ENCODE data around the gene MRPL36. TPM values are rescaled to one million over a fixed set of nuclear protein-coding genes. Genes with fewer than 3 reads are reported as not detected.

Gene MRPL36
- total RNA-seq, 1 experiment from 2014 or later: 145 TPM

GRCh38 chr5:1795931-1796330 is 3.7 kb downstream of the MRPL36 start:
- H3K79me2 ChIP-seq (ENCODE audit: low read depth): peaks cover 34% of the 10 kb centered on the region
- POLR2A ChIA-PET (ENCODE audit: unreplicated experiment): no interaction called here
- BruUV-seq (replicated peaks): no TSS peak
- DNase-seq: no peak
- no peak overlapping the region for H3K27ac ChIP-seq
- peaks cover 6% of the 10 kb centered on the region for H3K4me1 ChIP-seq (replicated peaks; ENCODE audit: insufficient read depth)
- peaks cover 15% of the 10 kb centered on the region; the same call in 1 of the 2 replicates for H3F3A ChIP-seq (ENCODE audit: insufficient read depth, low read depth)
- H3K27me3 ChIP-seq (ENCODE audit: insufficient read depth, low read depth): no peaks in the 10 kb centered on the region
- no peaks in the 10 kb centered on the region for H3K9me3 ChIP-seq (ENCODE audit: insufficient read depth, low read depth)
- H3K4me3 ChIP-seq: no peak overlapping the region
- H4K20me1 ChIP-seq (ENCODE audit: insufficient read depth): peaks cover 6% of the 10 kb centered on the region; the same call in 1 of the 2 replicates
- H3K4me2 ChIP-seq: no peak overlapping the region
- peaks cover 15% of the 10 kb centered on the region for H3K36me3 ChIP-seq (ENCODE audit: low read depth)
- TF ChIP-seq EZH2 (IDR thresholded peaks at IDR 0.05; ENCODE audit: low read depth) (no peak), CTCF (conservative IDR thresholded peaks at IDR 0.05) (no peak)
- no peaks in the 10 kb centered on the region for H3K9me2 ChIP-seq (ENCODE audit: insufficient read depth)
- intact Hi-C loops (cut with micrococcal nuclease; ENCODE audit: unreplicated experiment): no loop called here
- H2AFZ ChIP-seq: no peak overlapping the region
- CTCF ChIA-PET: interaction anchor here (0.6 kb wide), 1 partner anchor 137 kb away, joined by 14 read pairs; no protein-coding TSS in a partner anchor

GRCh38 chr5:1795506-1795905 is 4.1 kb downstream of the MRPL36 start:
- CTCF ChIA-PET: interaction anchor here (0.6 kb wide), 2 partner anchors 137 to 282 kb away, joined by 4 to 14 read pairs; no protein-coding TSS in a partner anchor
- no peak overlapping the region for H3K27ac ChIP-seq
- POLR2A ChIA-PET (ENCODE audit: unreplicated experiment): no interaction called here
- intact Hi-C loops (cut with micrococcal nuclease; ENCODE audit: unreplicated experiment): no loop called here
- H2AFZ ChIP-seq: no peak overlapping the region
- TF ChIP-seq CTCF (conservative IDR thresholded peaks at IDR 0.05): no peak
- no peak for TF ChIP-seq EZH2 (IDR thresholded peaks at IDR 0.05; ENCODE audit: low read depth)
- no peaks in the 10 kb centered on the region for H3K27me3 ChIP-seq (ENCODE audit: insufficient read depth, low read depth)
- peaks cover 6% of the 10 kb centered on the region for H3K4me1 ChIP-seq (replicated peaks; ENCODE audit: insufficient read depth)
- H3K36me3 ChIP-seq (ENCODE audit: low read depth): peaks cover 15% of the 10 kb centered on the region
- H3K79me2 ChIP-seq (ENCODE audit: low read depth): peaks cover 30% of the 10 kb centered on the region
- no peak for DNase-seq
- H3K9me3 ChIP-seq (ENCODE audit: insufficient read depth, low read depth): no peaks in the 10 kb centered on the region
- H3K4me2 ChIP-seq: no peak overlapping the region
- no peaks in the 10 kb centered on the region for H3K9me2 ChIP-seq (ENCODE audit: insufficient read depth)
- no TSS peak for BruUV-seq (replicated peaks)
- H3F3A ChIP-seq (ENCODE audit: insufficient read depth, low read depth): peaks cover 13% of the 10 kb centered on the region; the same call in 1 of the 2 replicates
- peaks cover 6% of the 10 kb centered on the region; the same call in 1 of the 2 replicates for H4K20me1 ChIP-seq (ENCODE audit: insufficient read depth)
- H3K4me3 ChIP-seq: no peak overlapping the region

- peaks cover 11% of the 10 kb centered on the region for H3K4me1 ChIP-seq (replicated peaks; ENCODE audit: insufficient read depth)
Observed at GRCh38 chr5:1794901-1795290, 4.7 kb downstream of the MRPL36 start.

More at GRCh38 chr5:1794901-1795290, 4.7 kb downstream of the MRPL36 start:
- no TSS peak for BruUV-seq (replicated peaks)
- H3K9me2 ChIP-seq (ENCODE audit: insufficient read depth): no peaks in the 10 kb centered on the region
- no peak overlapping the region for H3K4me3 ChIP-seq
- ChIA-PET POLR2A (ENCODE audit: unreplicated experiment) (no interaction called here), CTCF (interaction anchor here (0.6 kb wide), 1 partner anchor 282 kb away, joined by 4 read pairs; no protein-coding TSS in a partner anchor)
- H3K36me3 ChIP-seq (ENCODE audit: low read depth): peaks cover 15% of the 10 kb centered on the region
- H3K4me2 ChIP-seq: no peak overlapping the region
- H3K9me3 ChIP-seq (ENCODE audit: insufficient read depth, low read depth): no peaks in the 10 kb centered on the region
- intact Hi-C loops (cut with micrococcal nuclease; ENCODE audit: unreplicated experiment): no loop called here
- H3K27ac ChIP-seq: no peak overlapping the region
- H4K20me1 ChIP-seq (ENCODE audit: insufficient read depth): peaks cover 6% of the 10 kb centered on the region; the same call in 1 of the 2 replicates
- no peak overlapping the region for H2AFZ ChIP-seq
- peaks cover 13% of the 10 kb centered on the region; the same call in 1 of the 2 replicates for H3F3A ChIP-seq (ENCODE audit: insufficient read depth, low read depth)
- no peak for DNase-seq
- TF ChIP-seq CTCF (conservative IDR thresholded peaks at IDR 0.05) (no peak), EZH2 (IDR thresholded peaks at IDR 0.05; ENCODE audit: low read depth) (no peak)
- no peaks in the 10 kb centered on the region for H3K27me3 ChIP-seq (ENCODE audit: insufficient read depth, low read depth)
- H3K79me2 ChIP-seq (ENCODE audit: low read depth): peaks cover 25% of the 10 kb centered on the region
